Neural cell (in vitro differentiated cells): ENCODE results near the gene CDHR5.

Source experiments
- CTCF ChIP-seq: fragments of 450-650 bp; IDR thresholded peaks from 2 replicates; pipeline ENCODE4 v1.5.1; 2014; ENCODE audit warnings: antibody characterized with exemption, mild to moderate bottlenecking, moderate library complexity; ENCODE audit not compliant: poor library complexity, severe bottlenecking
- RAD21 ChIP-seq: fragments of 450-650 bp; conservative IDR thresholded peaks from 2 replicates; pipeline ENCODE4 v1.6.1; 2014; ENCODE audit warnings: antibody characterized with exemption, mild to moderate bottlenecking, moderate library complexity

- TF ChIP-seq CTCF (no peak), RAD21 (no peak)
Observed at GRCh38 chr11:637333-637592, 12.5 kb upstream of the CDHR5 start.
